GM12874 (cell line): ENCODE measurements around the gene CFAP298.

Experiments
- TF ChIP-seq, protein P1 (sequence below): IDR thresholded peaks from 2 replicates; pipeline ENCODE4 v1.5.1; 2011; ENCODE audit warnings: low read depth, mild to moderate bottlenecking, control low read depth, low read length, moderate library complexity; ENCODE audit not compliant: insufficient read depth

CFAP298 gene

DNA sequence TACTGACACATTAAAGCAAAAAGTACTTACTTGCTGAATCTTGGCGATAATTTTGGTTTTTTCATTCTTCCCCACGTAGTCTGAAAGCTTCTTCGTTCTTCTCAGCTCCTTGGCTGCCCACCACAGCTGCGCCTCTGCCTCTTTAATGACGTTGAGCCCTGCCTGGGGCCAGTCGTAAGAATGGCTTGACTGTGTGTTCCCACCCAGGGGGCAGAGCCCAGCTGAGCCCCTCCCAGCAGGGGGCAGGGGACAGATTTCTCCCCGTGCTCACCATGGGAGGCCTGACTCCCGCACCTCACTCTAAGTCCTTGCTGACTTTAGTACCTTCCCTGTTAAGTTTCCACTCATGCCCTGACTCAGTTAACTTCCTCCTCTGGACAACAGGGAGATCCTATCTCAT, 9.0 kb downstream of the CFAP298 start:
- TF ChIP-seq, protein P1, sequence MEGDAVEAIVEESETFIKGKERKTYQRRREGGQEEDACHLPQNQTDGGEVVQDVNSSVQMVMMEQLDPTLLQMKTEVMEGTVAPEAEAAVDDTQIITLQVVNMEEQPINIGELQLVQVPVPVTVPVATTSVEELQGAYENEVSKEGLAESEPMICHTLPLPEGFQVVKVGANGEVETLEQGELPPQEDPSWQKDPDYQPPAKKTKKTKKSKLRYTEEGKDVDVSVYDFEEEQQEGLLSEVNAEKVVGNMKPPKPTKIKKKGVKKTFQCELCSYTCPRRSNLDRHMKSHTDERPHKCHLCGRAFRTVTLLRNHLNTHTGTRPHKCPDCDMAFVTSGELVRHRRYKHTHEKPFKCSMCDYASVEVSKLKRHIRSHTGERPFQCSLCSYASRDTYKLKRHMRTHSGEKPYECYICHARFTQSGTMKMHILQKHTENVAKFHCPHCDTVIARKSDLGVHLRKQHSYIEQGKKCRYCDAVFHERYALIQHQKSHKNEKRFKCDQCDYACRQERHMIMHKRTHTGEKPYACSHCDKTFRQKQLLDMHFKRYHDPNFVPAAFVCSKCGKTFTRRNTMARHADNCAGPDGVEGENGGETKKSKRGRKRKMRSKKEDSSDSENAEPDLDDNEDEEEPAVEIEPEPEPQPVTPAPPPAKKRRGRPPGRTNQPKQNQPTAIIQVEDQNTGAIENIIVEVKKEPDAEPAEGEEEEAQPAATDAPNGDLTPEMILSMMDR = no peak

DNA sequence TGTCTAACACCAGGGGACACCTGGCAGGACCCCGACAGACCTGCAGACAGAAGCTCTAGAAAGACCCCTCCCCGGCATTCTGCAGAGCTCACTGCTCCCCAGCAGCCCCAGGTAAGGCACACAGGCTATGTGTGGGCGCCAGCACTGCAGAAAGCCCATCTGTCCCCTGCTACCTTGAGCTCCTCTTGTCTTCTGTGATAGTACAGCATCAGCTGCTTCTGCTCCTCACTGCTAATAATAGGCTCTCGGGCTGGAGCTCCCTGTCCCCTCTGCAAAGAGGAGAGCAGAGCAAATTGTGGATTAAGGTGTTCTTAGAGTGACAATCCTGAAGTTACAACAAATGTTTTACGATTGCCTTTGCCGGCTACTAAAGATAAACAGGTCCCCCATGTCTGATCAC, 10.1 kb downstream of the CFAP298 start:
- TF ChIP-seq, protein P1 = no peak

DNA sequence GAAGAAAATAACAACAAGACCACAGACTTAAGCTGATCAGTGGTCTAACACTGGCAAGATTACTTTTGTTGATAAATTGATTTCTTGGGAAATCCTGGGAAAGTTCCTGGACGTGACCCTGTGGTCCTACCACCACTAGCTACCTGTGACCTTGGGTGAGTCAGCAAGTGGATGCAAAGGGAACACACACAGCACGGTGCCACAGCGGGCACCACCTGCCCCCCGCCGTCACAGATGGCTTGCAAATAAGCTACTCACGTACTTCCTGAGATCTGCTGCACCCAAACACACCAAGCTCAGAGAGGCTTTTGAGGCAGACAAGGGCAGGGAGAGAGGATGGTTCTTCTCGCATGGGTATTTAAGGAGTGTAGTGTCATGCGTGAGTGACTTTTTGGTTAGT, 12.7 kb downstream of the CFAP298 start:
- TF ChIP-seq, protein P1 = no peak

DNA sequence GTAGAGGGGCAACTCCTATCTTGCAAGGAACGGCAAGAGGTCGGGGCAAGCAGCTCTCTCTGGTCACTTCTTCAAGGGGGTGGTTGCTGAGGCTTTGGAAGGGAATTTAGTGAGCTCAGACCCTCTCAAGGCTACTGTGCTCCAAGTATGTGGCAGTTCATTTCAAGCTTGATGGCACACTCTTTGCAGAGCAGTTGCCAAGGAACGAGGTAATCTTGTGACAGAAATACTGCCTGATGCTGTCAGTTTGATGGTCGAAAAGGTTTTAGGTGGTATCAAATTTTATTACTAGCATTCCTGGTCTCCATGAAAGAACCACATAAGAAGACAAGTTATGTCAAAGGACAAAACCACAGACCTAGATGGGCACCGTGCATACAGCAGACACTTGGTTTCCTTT, 13.1 kb downstream of the CFAP298 start:
- TF ChIP-seq, protein P1 = no peak

DNA sequence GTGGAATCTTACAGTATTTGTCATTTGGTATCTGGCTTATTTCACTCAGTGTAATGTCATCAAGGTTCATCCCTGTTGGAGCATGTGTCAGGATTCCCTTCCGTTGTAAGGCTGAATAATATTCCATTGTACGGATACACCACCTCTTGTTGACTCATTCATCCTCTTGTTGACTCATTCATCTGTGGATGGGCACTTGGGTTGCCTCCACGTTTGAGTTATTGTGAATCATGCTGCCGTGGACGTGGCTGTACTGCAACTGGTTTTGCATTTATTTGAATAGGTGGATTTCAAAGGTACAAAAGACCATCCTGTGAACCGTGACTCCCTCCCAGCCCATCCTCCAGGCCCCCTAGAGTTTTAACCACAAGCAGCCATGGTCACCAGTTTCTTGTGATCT, 15.0 kb downstream of the CFAP298 start:
- TF ChIP-seq, protein P1 = no peak

DNA sequence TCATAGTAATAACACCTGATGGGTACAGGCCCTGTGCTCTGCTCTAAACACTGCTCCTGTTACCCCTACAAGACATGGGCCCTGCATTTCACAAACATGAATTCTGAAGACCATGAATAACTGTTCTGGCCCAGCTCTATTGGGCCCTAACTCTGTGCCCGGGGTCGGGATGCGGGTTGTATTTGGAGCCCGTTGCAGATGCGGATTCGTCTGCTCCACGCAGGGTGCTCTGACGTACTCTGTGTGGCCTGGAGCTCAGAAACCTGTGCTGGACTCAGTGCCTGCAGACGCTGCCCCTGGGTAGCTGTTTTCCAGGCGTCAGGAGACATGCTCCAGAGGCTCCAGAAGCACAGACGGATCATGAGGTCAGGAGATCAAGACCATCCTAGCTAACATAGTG, 16.7 kb downstream of the CFAP298 start:
- TF ChIP-seq, protein P1 = no peak

DNA sequence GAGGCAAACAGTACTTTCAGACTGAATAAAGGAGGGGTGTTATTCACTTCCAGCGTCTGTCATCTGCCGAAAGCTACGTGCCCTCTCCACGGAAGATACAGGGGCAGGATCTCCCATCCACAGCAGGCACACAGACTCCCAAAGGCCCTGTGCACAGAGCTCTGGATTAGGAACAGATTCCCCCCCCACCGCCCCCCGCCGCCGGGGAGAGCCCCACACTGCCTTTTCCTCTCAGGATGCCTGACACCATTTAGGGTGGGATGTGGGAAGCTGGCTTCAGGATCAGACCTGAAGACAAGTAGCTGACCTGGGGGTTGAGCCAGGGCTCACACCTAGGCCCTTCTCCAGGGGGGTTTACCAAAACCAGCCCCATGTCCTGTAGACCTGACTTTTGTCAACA, 18.5 kb downstream of the CFAP298 start:
- TF ChIP-seq, protein P1 = no peak
